Upper lobe of left lung (tissue), 4 donors: Measurements from ENCODE around the gene MGAM2.

Source experiments
- EP300 ChIP-seq, 4 donors: sonication (generic); formaldehyde crosslinking; IDR thresholded peaks; one replicate each; pipeline ENCODE4 v1.5.1; 2017; ENCODE audit warnings: antibody characterized with exemption in 4 of 4, control low read depth in 2 of 4
- POLR2A ChIP-seq, 4 donors: fragments of 450-650 bp; IDR thresholded peaks; one replicate each; pipeline ENCODE4 v1.5.1; 2016 to 2017; ENCODE audit warnings: antibody characterized with exemption in 4 of 4, mild to moderate bottlenecking in 2 of 4
- POLR2AphosphoS5 ChIP-seq, 2 donors: sonication (generic); formaldehyde crosslinking; IDR thresholded peaks; one replicate each; pipeline ENCODE4 v1.5.1; 2017; ENCODE audit warnings: antibody characterized with exemption in 2 of 2
- TF ChIP-seq, protein P1 (sequence below), 6 experiments: fragments of 450-650 bp in 4 of 6; fragments of 200-600 bp in 2 of 6; sonication (generic) in 2 of 6; IDR thresholded peaks; one replicate each; pipeline ENCODE4 v1.5.1; 2016 to 2019; ENCODE audit warnings: antibody characterized with exemption in 6 of 6

DNA sequence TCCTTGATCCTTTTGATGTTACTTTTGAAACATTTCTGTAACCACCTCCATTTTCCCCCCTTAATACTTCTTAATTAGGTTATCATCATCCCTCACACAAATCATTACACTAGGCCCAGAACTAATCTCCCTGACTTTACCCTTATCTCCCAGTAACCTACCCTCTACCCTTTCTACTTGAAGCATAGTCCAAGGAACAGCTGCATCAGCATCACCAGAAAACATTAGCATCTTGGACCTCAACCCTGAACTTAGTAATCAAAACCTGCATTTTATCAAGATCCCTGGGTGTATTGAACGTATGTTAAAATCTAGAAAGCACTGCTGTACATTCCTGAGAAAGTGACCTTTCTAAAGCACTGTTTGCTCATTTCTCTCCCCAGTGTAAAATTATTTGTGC, 38.8 kb downstream of the MGAM2 start:
- TF ChIP-seq, protein P1, sequence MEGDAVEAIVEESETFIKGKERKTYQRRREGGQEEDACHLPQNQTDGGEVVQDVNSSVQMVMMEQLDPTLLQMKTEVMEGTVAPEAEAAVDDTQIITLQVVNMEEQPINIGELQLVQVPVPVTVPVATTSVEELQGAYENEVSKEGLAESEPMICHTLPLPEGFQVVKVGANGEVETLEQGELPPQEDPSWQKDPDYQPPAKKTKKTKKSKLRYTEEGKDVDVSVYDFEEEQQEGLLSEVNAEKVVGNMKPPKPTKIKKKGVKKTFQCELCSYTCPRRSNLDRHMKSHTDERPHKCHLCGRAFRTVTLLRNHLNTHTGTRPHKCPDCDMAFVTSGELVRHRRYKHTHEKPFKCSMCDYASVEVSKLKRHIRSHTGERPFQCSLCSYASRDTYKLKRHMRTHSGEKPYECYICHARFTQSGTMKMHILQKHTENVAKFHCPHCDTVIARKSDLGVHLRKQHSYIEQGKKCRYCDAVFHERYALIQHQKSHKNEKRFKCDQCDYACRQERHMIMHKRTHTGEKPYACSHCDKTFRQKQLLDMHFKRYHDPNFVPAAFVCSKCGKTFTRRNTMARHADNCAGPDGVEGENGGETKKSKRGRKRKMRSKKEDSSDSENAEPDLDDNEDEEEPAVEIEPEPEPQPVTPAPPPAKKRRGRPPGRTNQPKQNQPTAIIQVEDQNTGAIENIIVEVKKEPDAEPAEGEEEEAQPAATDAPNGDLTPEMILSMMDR (IDR thresholded peaks at IDR 0.05): no peak
- TF ChIP-seq EP300 (IDR thresholded peaks at IDR 0.05): no peak
- TF ChIP-seq POLR2AphosphoS5 (IDR thresholded peaks at IDR 0.05): no peak
- TF ChIP-seq POLR2A (IDR thresholded peaks at IDR 0.05): no peak
